KBM-7 (cell line): ENCODE results near the gene ZBTB24.

Experiments used
- DNase-seq: peaks from one replicate; pipeline ENCODE4 v3.0.0-alpha.2; 2015
- in situ Hi-C: fragments of 300-500 bp; cut with MboI; formaldehyde crosslinking; loops from 2 replicates; pipeline ENCODE4 v1.14.3; 2020; ENCODE audit warnings: low sequenced_read_pairs, low pct_unique_long_range_greater_than_20kb, mixed read lengths

The ZBTB24 gene

DNA sequence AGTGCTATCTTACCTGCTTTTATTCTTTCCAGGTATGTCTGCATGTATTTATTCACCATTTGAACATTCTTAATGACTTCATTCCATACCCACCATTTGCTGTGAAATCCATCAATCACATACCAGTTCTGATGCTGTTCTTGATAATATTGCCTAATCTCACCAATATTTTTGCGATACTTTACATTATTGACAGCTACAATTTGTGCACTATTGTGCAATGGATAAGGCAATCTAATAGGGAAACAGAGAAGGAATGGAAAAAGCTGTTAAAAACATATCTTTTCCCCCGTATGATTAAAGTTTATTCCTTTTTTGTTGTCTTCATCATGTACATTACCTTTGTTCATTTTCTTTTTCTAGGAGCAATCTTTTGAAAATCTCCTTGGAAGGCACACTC is 23.3 kb upstream of the ZBTB24 start:
- DNase-seq: no peak
- in situ Hi-C loops: no loop called here

DNA sequence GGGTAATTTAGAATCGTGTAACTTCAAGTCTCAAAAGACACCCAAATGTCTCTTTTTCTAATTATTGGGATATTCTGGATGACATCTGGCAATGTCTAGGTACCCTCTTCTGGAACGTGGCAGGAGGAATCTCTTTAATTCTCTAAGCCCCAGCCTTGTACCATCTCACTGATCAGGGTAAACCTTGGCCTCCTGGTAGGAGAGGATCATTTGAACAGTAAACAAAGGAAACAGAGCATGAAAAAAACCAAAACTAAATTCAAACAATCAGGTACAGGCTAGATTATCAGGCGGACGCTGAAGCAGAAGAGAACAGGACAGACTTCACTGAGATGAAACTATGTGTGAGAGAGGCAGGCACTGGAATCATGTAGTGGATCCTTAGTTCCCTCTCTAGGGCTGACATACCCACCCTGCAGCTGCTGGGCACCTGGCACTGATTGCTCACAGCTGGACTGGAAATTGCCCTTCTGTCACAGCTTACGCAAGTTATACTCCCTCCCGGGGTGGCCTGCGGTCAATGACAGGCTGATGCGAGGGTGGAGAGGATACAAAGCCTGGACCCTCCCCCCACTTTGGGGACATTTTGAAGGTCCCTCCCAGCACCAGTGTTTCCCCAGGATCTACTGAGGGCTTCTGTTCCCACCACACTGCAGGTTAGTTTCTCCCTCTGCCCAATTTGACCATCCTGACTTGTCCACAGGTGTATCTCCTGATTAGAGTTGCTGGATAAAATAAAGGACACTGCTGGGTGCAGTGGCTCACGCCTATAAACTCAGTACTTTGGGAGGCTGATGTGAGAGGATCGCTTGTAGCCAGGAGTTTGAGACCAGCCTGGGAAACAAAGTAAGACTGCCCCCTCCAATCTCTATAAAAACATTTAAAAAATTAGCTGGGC is 20.6 kb upstream of the ZBTB24 start:
- DNase-seq: peak; percentile 31
- in situ Hi-C loops: no loop called here

DNA sequence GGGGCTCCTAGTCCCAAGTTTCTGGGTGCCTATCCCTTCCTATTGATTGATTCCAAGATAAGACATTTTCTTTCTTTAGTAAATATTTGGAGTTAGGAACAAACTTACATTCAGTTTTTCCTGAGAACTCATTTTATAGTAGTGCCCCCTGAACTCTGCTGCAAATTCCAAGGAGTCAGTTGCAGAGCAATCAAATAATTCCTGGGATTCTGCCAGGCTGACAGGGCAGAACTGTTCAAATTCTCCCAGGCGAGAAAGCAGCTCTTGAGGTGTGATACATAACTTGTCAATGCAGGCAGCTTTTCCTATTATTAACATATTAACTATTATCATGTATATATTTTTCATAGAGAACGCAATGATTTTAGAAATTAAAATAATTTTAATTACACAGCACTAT is 15.9 kb upstream of the ZBTB24 start:
- in situ Hi-C loops: no loop called here

DNA sequence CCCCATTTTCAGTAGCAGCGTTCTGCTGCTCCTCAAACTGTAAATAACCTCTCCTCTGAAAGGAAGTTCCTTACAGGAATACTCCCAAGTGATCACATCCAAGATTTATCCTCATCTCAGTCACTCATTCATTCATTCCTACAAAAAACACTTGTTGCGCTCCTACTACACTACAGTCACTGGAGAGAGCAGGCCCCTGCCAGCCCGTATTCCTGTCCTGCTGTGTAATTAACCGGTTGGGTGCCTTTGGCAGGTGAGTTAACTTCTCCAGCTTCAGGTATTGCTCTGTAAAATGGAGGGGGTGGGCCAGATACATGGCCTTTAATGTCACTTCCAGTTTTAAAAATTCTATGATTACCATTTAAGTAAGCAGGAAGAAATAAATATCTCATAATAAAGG is 15.0 kb upstream of the ZBTB24 start:
- in situ Hi-C loops: no loop called here
- no peak for DNase-seq

More for the DNA sequence above, 15.9 kb upstream of the ZBTB24 start:
- no peak for DNase-seq

DNA sequence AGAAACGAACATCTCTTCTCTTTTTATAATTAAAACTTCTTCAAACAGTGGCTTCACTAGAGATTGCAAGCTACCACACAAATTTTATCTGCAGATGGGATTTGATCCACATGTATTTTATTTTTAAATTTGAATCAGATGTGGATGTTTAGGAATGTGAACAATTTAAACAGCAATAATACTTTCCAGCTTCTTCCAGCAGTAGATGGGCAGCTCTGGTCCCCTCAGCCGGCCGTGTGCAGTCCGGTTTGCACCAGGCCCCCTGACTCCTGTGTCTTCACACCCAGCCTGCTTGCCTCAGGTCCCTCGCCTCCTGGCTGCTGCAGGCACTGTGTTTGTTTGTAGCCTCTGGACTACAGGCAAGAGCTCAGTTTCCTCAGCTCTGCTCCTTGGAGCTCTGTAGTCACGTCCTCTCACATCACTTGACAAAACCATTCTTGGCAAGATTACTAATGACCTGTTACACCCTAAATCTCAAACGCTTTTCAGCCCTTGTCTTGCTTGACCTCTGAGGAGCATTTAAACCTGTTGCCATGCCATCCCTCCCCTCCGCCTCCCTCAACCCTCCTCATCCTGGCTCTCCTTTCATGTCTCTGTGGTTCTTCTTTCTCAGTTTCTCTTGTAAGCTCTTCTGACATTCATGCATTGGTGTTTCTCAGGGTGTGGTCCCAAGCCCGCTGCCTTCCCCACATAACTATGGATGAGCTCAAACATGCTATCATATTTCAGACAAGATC is 13.2 kb upstream of the ZBTB24 start:
- in situ Hi-C loops: no loop called here
- DNase-seq: no peak

DNA sequence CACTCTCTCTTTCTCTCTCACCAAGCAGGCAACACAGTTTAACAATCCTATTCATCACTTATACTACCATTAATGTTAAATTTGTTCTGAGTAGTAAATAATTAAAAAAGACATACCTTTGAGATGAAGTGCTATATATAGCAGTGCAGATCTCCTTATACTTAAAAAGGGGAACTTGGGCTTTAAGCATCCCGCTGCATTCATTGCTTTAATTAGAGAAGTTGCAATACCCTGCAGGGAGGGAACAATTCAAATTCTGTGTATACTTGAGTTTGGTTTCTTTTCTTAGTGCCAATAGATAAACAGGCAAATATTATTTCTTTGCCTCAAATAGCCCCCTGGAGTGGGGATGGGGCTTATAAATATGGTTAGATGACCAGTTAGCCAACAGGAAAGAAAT is 10.8 kb upstream of the ZBTB24 start:
- in situ Hi-C loops: no loop called here
- peak; percentile 47 for DNase-seq

DNA sequence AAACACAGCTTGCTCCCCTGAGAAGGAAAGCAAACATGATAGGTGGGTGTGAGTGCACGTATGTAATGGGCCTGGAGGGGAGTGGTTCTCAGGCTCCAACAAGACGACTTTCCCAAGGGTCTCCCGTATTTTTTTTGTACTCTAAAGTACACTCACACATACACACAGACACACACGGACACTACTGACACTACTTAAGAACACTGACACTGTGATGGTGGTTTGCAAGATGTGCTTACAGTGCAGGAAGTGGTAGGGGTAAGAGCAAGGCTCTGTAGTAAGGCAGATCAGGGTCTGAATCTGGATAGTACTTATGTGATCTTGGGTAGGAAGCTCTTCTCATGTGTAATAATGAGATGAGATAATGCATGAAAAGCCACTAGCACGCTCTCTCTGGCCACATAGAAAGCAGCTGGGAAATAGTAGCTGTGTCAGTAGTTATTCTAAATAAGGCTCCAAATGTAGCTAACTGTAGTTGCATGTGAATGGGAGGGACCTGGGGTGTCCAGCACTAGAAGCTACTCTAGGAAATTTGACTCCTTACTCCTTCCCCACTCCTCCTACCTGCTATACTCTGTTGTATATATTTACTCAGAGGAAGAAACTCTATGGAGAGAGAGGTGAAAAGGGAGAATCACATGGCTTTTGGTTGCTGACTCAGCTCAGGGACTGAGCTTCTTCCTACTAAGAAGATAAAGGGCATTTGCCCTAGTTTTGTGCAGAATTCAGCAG is 8.4 kb upstream of the ZBTB24 start:
- in situ Hi-C loops: no loop called here

DNA sequence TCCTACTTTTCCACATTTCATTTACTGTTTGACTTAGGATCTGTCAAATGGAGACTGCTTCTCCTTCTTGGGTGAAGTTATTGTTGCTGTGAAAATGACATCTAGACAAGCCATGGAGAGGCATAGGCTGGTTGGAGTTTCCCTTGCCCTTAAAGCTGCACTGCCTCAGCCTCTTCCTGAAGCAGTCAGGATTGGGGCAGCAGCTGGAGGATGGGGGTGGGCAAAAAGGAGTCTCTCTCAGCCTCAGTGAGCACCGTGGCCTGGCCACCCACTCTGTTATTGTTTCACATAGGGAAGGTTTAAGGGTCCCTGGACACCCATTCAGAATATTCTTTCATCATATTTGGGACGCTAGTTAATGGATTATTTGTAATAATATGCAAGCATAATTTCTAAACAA is 7.7 kb upstream of the ZBTB24 start:
- in situ Hi-C loops: no loop called here
- no peak for DNase-seq

More for the DNA sequence above, 8.4 kb upstream of the ZBTB24 start:
- peak; percentile 32 for DNase-seq

DNA sequence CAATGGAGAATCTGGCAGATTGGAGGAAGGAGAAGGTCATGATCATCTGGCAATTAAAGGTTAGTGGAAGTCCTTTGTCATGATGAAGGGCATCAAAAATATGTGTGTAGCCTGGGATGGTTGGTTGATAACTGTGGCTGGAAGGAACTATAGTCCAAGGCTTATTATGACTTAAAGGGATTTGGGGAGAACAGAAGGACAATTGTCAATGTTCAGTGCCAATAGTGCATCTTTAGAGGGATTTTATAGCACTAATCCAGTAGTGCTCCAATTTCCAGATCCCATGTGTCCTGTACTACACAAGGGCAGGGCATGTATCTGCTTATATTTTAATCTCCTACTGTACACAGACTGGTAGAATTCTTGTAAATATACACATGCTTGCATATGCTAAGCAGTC is 5.0 kb upstream of the ZBTB24 start:
- in situ Hi-C loops: no loop called here
- no peak for DNase-seq

DNA sequence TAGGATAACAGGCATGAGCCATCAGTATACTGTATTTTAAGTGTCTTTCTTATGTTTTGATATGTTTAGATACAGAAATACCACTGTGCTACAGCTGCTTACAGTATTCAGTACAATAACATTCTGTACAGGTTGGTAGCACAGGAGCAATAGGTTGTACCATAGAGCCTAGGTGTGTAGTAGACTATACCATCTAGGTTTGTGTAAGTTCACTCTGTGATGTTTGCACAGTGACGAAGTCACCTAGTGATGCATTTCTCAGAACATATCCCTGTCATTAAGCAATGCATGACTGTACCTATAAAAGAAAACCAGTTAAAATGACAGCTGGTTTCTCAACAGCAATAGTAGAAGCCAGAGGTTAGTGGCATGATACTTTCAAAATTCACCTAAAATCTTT is 3.0 kb upstream of the ZBTB24 start:
- in situ Hi-C loops: no loop called here
- DNase-seq: no peak

DNA sequence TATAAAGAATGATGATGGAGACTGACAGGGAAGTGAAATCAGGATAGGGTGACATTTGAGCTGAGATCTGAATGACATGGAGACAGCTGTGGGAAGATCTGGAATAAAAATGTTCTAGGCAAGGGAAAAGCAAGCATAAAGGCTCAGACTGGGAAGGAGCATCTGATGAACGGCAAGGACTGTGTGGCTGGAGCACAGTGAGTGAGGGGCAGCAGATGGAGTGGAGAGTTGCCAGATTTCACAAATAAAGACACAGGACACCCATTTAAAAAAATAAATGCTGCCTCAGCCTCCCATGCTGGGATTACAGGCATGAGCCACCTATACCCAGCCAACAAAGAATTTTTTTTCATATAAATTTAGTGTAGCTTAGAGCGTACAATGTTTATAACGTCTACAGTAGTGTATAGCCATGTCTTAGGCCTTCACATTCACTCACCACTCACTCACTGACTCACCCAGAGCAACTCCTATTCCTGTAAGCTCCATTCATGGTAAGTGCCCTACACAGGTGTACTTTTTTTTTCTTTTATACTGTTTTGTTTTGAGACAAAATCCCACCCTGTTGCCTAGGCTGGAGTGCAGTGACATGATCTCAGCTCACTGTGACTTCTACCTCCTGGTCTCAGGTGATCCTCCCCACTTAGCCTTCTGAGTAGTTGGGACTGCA is 2.4 kb upstream of the ZBTB24 start:
- in situ Hi-C loops: no loop called here
- DNase-seq: no peak

DNA sequence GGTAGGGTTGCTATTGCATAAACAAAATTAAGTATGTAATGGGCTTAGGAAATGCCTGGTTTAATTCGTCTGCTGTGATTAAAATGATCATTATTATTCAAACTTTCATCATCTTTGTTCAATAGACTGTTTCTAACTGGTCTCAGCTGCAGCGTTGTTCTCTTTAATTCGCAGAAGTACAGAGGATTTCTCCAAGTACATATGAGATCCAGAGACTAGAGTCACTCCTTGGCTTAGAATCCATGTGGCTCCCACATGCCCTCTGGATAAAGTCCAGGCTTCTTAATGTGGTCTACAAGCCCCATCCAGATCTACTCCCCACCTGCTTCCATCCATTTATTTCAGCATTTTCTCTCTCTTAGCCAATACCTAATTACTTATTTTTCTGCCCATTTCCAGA is 1.1 kb upstream of the ZBTB24 start:
- DNase-seq: no peak
- in situ Hi-C loops: no loop called here

DNA sequence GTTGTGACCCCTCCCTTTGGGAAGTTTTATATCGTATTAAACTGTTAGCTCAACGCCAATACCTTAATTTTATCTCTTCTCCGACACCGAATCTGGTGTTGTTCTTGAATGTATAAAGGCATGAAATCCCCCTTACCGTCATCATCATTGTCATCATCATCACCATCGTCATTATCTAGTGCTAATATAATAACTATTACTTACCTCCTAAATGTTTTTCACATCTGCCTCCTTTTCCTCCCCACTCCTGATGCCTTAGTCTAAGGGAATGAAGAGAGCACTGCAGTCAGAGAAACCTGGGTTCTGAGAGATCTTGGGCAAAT is 677 bp upstream of the ZBTB24 start:
- no peak for DNase-seq
- in situ Hi-C loops: no loop called here

DNA sequence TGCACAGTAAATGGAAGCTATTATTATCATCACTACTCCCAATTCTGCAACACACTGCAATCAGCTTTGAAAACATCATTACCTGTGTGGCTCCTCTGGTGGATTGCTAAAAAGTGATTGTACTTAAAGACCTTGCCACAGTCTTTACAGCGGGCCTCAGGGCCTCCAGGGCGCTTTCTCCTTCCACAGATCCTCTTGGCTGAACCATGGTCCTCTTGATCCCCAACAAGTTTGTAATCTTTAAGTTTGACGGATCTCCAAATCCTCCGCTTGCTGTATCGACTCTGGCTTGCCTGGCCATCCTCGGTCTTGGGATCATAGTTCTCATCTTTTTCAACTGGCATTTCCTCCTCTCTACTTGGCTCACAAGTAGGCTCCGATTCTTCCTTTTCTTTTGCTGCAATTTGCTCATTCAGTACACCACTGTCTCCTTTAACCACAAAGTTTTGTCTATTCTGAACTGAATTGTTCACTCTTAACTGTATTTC is 2.0 kb downstream of the ZBTB24 start:
- in situ Hi-C loops: no loop called here
- DNase-seq: no peak

DNA sequence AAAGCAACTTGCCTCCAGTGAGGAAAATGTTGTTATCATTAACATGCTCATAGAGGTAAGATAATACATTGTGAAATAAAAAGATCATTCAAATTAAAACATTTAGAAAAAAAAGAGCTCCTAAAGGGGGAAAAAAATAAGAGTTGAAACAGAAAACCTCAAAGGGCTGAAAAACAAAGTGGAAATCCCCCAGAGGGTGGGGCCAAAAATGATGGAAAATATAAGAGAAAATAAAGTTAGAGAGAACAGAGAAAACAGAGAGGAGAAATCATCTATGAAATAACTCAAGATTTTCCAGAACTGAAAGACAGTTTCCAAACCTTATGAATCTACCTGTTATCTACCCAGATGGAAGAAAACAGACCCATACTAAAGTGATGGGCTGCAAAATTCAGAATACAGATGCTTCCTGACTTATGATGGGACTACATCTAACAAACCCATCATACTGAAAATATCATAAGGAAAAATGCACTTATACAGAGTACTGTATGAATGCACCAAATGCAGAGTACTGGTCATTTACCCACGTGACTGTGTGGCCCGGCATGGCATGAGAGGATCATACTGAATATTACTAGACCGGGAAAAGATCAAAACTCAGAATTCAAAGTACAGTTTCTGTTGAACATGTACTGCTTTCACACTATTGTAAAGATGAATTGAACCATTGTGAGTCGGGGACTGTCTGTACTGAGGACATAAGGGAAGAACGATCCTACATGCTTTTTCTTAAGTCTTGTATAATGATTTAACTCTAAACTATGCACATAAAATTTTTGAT is 4.0 kb downstream of the ZBTB24 start:
- in situ Hi-C loops: no loop called here
- DNase-seq: no peak

DNA sequence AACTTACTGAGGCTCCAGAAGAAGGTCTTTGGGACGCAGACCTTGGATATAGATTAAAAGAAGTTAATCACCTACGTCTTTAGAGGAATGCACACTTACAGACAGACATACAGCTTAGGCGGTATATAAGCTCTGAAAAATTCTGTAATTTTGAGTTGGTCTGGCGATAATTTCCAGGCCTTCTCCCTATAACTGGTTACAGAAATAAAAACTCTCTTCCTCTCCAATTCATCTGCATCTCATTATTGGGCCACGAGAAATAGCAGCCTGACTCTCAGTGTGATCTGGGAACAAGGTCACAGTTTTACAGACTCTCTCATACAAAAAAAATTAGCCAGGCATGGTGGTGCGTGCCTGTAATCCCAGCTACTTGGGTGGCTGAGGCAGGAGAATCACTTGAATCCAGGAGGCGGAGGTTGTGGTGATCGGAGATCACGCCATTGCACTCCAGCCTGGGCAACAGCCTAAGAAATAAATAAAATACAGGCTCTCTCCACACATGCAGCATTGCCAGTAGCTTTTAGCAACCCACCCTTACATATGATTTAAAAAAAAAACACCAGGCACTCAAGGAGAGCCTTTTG is 4.7 kb downstream of the ZBTB24 start:
- in situ Hi-C loops: no loop called here
- DNase-seq: no peak

DNA sequence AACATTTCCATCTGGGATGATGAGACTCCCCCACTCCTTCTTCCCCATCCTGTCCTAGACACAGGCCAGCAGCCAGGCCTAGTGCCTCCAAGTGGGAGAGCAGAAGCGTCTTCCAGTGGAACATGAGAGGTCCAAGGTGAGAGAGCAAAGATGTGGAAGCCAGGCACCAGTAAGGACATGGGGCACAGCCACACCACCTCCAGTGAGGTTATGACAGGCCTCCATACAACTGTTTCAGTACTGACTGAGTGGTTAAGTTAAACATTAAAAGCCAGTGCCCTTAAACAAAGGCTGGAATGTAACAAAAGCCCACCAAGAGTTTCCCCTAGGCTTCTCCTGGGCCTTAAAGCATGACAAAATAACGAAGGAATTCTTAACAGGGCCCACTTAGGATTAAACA is 5.3 kb downstream of the ZBTB24 start:
- in situ Hi-C loops: no loop called here
- no peak for DNase-seq

DNA sequence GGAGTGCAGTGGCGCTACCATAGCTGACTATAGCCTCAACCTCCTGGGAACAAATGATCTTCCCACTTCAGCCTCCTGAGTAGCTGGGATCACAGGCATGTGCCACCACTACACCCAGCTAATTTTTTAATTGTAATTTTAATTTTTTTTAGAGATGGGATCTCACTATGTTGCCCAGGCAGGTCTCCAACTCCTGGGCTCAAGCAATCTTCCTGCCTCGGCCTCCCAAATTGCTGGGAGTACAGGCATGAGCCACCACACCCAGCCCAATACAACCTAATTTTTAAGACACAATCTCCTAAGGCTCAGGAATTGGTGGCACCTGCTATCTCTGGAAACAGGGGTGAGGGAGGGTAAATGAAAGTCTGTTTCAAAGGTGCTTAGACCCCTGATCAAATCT is 5.8 kb downstream of the ZBTB24 start:
- in situ Hi-C loops: no loop called here
- DNase-seq: no peak
